Measurements from ENCODE around the gene SNX3.

SNX3 gene

GRCh38 chr6:108170332-108171290, 90.2 kb downstream of the SNX3 start:
- Histone ChIP-seq H3K4me1 (ENCODE audit: insufficient read depth, poor library complexity, severe bottlenecking) (no peaks in the 10 kb centered on the region), H3K27ac (ENCODE audit: poor library complexity, severe bottlenecking) (no peak overlapping the region), H3K27me3 (ENCODE audit: insufficient read depth, poor library complexity, severe bottlenecking) (peaks cover 100% of the 10 kb centered on the region), H3K4me3 (ENCODE audit: severe bottlenecking) (no peak overlapping the region), H3K9me3 (ENCODE audit: severe bottlenecking) (no peaks in the 10 kb centered on the region), H3K36me3 (ENCODE audit: low read depth) (no peaks in the 10 kb centered on the region)
- TF ChIP-seq CTCF (IDR thresholded peaks at IDR 0.05; ENCODE audit: poor library complexity, severe bottlenecking) = no peak
- DNase-seq (ENCODE audit: low spot score) (no peak), ATAC-seq (ENCODE audit: low read depth) (no peak)

- peaks cover 100% of the 10 kb centered on the region for H3K27me3 ChIP-seq (ENCODE audit: insufficient read depth, poor library complexity, severe bottlenecking)
- H3K36me3 ChIP-seq (ENCODE audit: low read depth) = no peaks in the 10 kb centered on the region
- no peaks in the 10 kb centered on the region for H3K9me3 ChIP-seq (ENCODE audit: severe bottlenecking)
- H3K4me3 ChIP-seq (ENCODE audit: severe bottlenecking) = no peak overlapping the region
- no peak for DNase-seq (ENCODE audit: low spot score)
- H3K27ac ChIP-seq (ENCODE audit: poor library complexity, severe bottlenecking) = no peak overlapping the region
- no peak for ATAC-seq (ENCODE audit: low read depth)
- no peaks in the 10 kb centered on the region for H3K4me1 ChIP-seq (ENCODE audit: insufficient read depth, poor library complexity, severe bottlenecking)
- TF ChIP-seq CTCF (IDR thresholded peaks at IDR 0.05; ENCODE audit: poor library complexity, severe bottlenecking) = no peak
Measured at GRCh38 chr6:108169464-108170331, 91.1 kb downstream of the SNX3 start.

GRCh38 chr6:108168501-108169463, 92.1 kb downstream of the SNX3 start:
- no peak overlapping the region for H3K4me3 ChIP-seq (ENCODE audit: severe bottlenecking)
- no peaks in the 10 kb centered on the region for H3K4me1 ChIP-seq (ENCODE audit: insufficient read depth, poor library complexity, severe bottlenecking)
- H3K27ac ChIP-seq (ENCODE audit: poor library complexity, severe bottlenecking) = no peak overlapping the region
- H3K36me3 ChIP-seq (ENCODE audit: low read depth) = no peaks in the 10 kb centered on the region
- H3K27me3 ChIP-seq (ENCODE audit: insufficient read depth, poor library complexity, severe bottlenecking) = peaks cover 100% of the 10 kb centered on the region
- no peaks in the 10 kb centered on the region for H3K9me3 ChIP-seq (ENCODE audit: severe bottlenecking)
- ATAC-seq (ENCODE audit: low read depth) = peak; percentile 30; the same call in 1 of the 3 replicates
- DNase-seq (ENCODE audit: low spot score) = peak; percentile 56
- peak; percentile 23 for TF ChIP-seq CTCF (IDR thresholded peaks at IDR 0.05; ENCODE audit: poor library complexity, severe bottlenecking)

GRCh38 chr6:108168090-108168463, 92.8 kb downstream of the SNX3 start:
- Histone ChIP-seq H3K27ac (ENCODE audit: poor library complexity, severe bottlenecking) (no peak overlapping the region), H3K36me3 (ENCODE audit: low read depth) (no peaks in the 10 kb centered on the region), H3K4me1 (ENCODE audit: insufficient read depth, poor library complexity, severe bottlenecking) (no peaks in the 10 kb centered on the region), H3K27me3 (ENCODE audit: insufficient read depth, poor library complexity, severe bottlenecking) (peaks cover 100% of the 10 kb centered on the region), H3K4me3 (ENCODE audit: severe bottlenecking) (no peak overlapping the region), H3K9me3 (ENCODE audit: severe bottlenecking) (no peaks in the 10 kb centered on the region)
- DNase-seq (ENCODE audit: low spot score) = no peak
- ATAC-seq (ENCODE audit: low read depth) = no peak
- no peak for TF ChIP-seq CTCF (IDR thresholded peaks at IDR 0.05; ENCODE audit: poor library complexity, severe bottlenecking)

All from RWPE2 (cell line).